Bronchial epithelial cell (primary cell): ENCODE results near the gene LTB4R2. TPM values are rescaled to one million over a fixed set of nuclear protein-coding genes. Genes with fewer than 3 reads are reported as not detected.

Experiments
- DNase-seq: peaks from one replicate; pipeline ENCODE4 v3.0.0-alpha.2; 2010; ENCODE audit warnings: low read depth
- FAIRE-seq: peaks from 2 replicates; lab custom pipeline; 2011; peaks lifted over from hg19 to GRCh38; lab: Jason Lieb, UNC
- H3K27me3 ChIP-seq: 2 replicates; pipeline ENCODE4 v1.5.1; 2011; ENCODE audit warnings: low read length; ENCODE audit not compliant: control insufficient read depth, insufficient read depth
- H3K36me3 ChIP-seq: 2 replicates; pipeline ENCODE4 v1.5.1; 2011; ENCODE audit warnings: low read length; ENCODE audit not compliant: control insufficient read depth, insufficient read depth
- H3K4me3 ChIP-seq: 2 replicates; pipeline ENCODE4 v1.5.1; 2011; ENCODE audit warnings: mild to moderate bottlenecking, low read depth, low read length, control low read depth
- CTCF ChIP-seq: IDR thresholded peaks from 2 replicates; pipeline ENCODE4 v1.5.1; 2011; ENCODE audit warnings: mild to moderate bottlenecking, moderate library complexity, low read length, control low read depth, inconsistent platforms; ENCODE audit not compliant: insufficient read depth, severe bottlenecking
- total RNA-seq: library from RNA; depleted of rRNA; stranded (reverse); fragments of >200 nt; gene quantifications from 2 replicates; pipeline ENCODE4 v1.2.1, GENCODE V29; 2014

LTB4R2 gene
- total RNA-seq, 1 donor from 2014 or later: 10.5 TPM

DNA sequence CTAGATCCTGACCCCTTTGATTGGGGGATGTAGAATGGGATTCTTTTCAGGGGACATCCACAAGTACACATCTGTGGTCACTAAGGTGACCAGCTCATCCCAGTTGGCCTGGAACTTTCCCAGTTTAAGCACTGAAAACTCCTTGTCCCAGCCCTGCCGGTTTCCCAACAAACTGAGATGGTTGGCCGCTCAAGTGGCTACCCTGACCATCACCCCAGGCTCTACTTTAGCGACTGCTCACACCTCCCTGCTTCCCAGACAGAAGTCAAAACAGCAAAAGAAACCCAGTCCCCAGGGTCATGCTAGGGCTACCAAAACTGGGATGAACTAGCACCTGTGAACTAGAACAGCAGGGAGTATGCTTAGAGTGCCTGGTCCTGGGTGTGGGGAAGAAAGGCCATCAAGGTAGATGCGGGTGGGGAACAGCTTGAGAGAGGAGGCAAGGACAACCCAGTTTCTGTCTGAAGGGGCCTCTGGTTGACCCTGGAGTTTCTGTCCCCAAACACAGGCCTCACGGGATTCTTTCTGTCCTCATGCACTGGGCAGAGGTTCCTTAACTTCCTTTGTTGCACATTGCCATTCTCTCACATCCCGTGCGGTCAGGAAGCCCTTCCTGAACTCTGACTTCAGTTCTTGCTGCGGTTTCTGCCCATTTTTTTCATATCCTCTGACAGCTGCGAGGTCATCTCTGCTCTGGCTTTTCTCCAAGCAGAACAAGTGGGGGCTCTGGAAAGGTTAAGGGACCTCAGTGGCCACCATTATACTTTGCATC is 3.0 kb downstream of the LTB4R2 start:
- no peak overlapping the region for H3K4me3 ChIP-seq
- peaks cover 2% of the 10 kb centered on the region for H3K36me3 ChIP-seq
- DNase-seq (no peak), FAIRE-seq (no peak)
- no peaks in the 10 kb centered on the region for H3K27me3 ChIP-seq
- TF ChIP-seq CTCF: no peak

DNA sequence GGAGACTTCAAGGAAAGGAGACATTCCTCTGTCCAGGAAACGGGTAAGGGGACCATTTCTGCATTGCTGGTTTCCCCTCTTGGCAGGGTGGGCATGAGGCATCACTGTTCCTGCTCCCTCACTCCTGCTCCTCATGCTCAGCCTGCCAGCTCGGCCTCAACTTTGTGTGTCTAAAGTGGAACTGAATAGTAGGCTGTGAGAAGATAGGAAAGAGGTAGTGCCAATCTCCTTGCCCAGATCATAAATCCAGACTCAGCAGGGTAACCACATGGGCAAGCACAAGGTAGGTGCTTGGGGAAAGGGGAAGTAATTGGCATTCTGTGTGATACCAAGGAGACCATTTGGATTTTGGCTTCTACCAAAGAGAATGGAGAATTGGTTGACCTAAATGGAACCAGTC is 4.0 kb downstream of the LTB4R2 start:
- peaks cover 2% of the 10 kb centered on the region for H3K36me3 ChIP-seq
- TF ChIP-seq CTCF: no peak
- no peak for FAIRE-seq
- no peak for DNase-seq
- no peaks in the 10 kb centered on the region for H3K27me3 ChIP-seq
- no peak overlapping the region for H3K4me3 ChIP-seq

DNA sequence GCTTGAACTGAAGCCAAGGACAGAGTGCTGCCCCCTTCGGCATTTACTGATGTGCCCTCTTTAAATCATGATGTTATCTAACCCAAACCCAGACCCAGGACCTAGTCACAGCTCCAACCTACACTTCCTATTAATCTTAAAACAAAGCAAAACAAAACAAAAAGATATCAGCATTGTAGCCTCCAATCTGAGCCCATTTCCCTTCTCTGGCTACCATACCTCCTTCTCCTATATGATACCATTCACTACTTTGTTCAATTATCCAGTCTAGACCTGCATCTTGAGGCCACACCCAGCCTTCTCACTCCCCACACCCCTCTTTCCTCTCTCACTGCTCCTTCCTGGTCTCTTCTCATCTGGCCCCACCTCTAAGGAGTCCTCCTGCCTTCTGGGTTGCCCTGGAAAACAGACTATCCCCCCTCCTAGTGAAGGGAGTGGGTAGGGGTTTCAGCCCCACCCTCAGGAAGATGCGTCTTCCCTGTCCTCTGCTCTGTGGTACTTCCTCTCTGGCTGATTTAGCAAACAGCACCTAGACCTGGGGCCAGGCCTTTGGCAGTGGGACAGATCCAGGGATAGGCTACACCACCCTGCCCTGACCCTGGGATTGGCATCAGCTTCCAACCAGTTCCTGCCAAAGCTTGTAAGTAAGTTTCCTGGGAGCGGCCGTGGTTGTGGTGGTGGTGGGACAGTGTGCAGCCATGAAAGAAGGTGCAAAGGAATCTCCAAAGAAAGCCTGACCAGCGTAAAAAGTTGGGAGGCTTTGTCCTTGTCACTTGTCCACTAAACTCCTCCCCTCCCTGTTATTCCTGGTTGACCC is 4.6 kb downstream of the LTB4R2 start:
- H3K36me3 ChIP-seq: peaks cover 2% of the 10 kb centered on the region
- FAIRE-seq (no peak), DNase-seq (peak; percentile 50)
- no peaks in the 10 kb centered on the region for H3K27me3 ChIP-seq
- no peak for TF ChIP-seq CTCF
- no peak overlapping the region for H3K4me3 ChIP-seq

DNA sequence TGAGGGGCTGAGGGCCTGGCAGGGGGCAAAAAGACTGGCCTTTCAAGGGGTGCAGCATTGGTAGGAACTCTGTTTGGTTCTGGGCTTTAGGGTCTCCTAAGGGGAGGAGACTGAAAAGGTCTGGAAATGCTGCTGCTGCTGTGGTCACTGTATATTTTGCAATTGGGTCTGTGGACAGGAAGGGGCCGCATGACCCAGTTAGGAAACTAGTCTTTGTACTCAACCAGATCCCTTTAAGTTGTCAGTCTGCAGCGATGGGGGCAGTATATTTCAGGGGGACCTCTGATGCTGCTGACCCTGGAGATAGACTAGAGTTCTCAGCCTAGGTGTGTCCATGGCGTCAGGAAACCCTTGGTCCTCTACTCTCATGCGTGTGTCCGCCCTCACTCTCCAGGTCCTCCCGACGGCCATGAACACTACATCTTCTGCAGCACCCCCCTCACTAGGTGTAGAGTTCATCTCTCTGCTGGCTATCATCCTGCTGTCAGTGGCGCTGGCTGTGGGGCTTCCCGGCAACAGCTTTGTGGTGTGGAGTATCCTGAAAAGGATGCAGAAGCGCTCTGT is 5.4 kb downstream of the LTB4R2 start:
- no peak overlapping the region for H3K4me3 ChIP-seq
- no peak for TF ChIP-seq CTCF
- H3K36me3 ChIP-seq: peaks cover 2% of the 10 kb centered on the region
- DNase-seq (no peak), FAIRE-seq (no peak)
- H3K27me3 ChIP-seq: no peaks in the 10 kb centered on the region

- no peak overlapping the region for H3K4me3 ChIP-seq
- H3K27me3 ChIP-seq: no peaks in the 10 kb centered on the region
- TF ChIP-seq CTCF: no peak
- no peak for DNase-seq
- no peak for FAIRE-seq
- peaks cover 2% of the 10 kb centered on the region for H3K36me3 ChIP-seq
Observed at GRCh38 chr14:24315807-24316596, 6.1 kb downstream of the LTB4R2 start.
